ENCODE results near the gene HOXB4. TPM values are rescaled to one million over a fixed set of nuclear protein-coding genes. Genes with fewer than 3 reads are reported as not detected.

HOXB4 gene
- total RNA-seq, 4 donors from 2014 or later: 0.67 to 1.2 (median 0.80) TPM

GRCh38 chr17:48594538-48595277, 16.6 kb upstream of the HOXB4 start:
- H3K27me3 ChIP-seq: peaks cover 70% of the 10 kb centered on the region
- WGBS, 2 donors: 27 to 55% methylated on average over 20 to 25 of the region's 25 CpGs
- H3K4me1 ChIP-seq: peaks cover 5 to 29% of the 10 kb centered on the region in 2 donors

GRCh38 chr17:48593840-48594537, 15.8 kb upstream of the HOXB4 start:
- peak; percentile 53 to 62 for DNase-seq
- 5 to 14% methylated on average over 36 to 37 of the region's 37 CpGs for WGBS, 2 donors
- TF ChIP-seq POLR2A (IDR thresholded peaks at IDR 0.05): no peak
- peak in 5 of 6 experiments; percentile 39 to 87 (median 56) for TF ChIP-seq CTCF (IDR thresholded peaks at IDR 0.05)
- Histone ChIP-seq H3K27me3 (peaks cover 67% of the 10 kb centered on the region), H3K9me3 (no peaks in the 10 kb centered on the region), H3K4me1 (peaks cover 5 to 29% of the 10 kb centered on the region in 2 donors), H3K4me3 (replicated peaks in 1 of 3) (no peak overlapping the region), H3K27ac (no peak overlapping the region), H3K36me3 (no peaks in the 10 kb centered on the region)
- intact Hi-C loops (cut with DNase I): loop anchor here (10.0 kb wide), 1 partner anchor 401 kb away; the partner anchor contains the start of gene IGF2BP1

More at GRCh38 chr17:48594538-48595277, 16.6 kb upstream of the HOXB4 start:
- Histone ChIP-seq H3K4me3 (replicated peaks in 1 of 3) (no peak overlapping the region), H3K9me3 (no peaks in the 10 kb centered on the region), H3K27ac (no peak overlapping the region), H3K36me3 (no peaks in the 10 kb centered on the region)
- intact Hi-C loops (cut with DNase I): loop anchor here (10.0 kb wide), 1 partner anchor 400 kb away; the partner anchor contains the start of gene IGF2BP1
- no peak for TF ChIP-seq POLR2A (IDR thresholded peaks at IDR 0.05)
- no peak for TF ChIP-seq CTCF (IDR thresholded peaks at IDR 0.05)
- no peak for DNase-seq

- peaks cover 60% of the 10 kb centered on the region for H3K27me3 ChIP-seq
- DNase-seq: no peak
- H3K4me1 ChIP-seq: peaks cover 5 to 29% of the 10 kb centered on the region in 2 donors
- 2% methylated on average over 19 to 25 of the region's 50 CpGs for WGBS, 2 donors
- intact Hi-C loops (cut with DNase I): loop anchor here (10.0 kb wide), 1 partner anchor 402 kb away; the partner anchor contains the start of gene IGF2BP1
- H3K9me3 ChIP-seq: no peaks in the 10 kb centered on the region
- no peak for TF ChIP-seq POLR2A (IDR thresholded peaks at IDR 0.05)
- TF ChIP-seq CTCF (IDR thresholded peaks at IDR 0.05): no peak
- no peak within 1 kb of the TSS for H3K27ac ChIP-seq
- peak within 1 kb of the TSS in 1 of 3 donors; percentile 5 for H3K4me3 ChIP-seq (replicated peaks in 1 of 3)
- no peaks in the 10 kb centered on the region for H3K36me3 ChIP-seq
Measured at GRCh38 chr17:48593126-48593829, 15.1 kb upstream of the HOXB4 start, which contains the start of gene HOXB5. HOXB5 (minus strand) TSS chr17:48593779; CDS start chr17:48593682, 97 bp downstream.

- no peak for DNase-seq
- H3K4me1 ChIP-seq: peaks cover 2 to 22% of the 10 kb centered on the region in 2 donors
- intact Hi-C loops (cut with DNase I): loop anchor here (10.0 kb wide), 1 partner anchor 402 kb away; the partner anchor contains the start of gene IGF2BP1
- no peak overlapping the region for H3K27ac ChIP-seq
- H3K36me3 ChIP-seq: no peaks in the 10 kb centered on the region
- peaks cover 55% of the 10 kb centered on the region for H3K27me3 ChIP-seq
- TF ChIP-seq CTCF (IDR thresholded peaks at IDR 0.05): no peak
- TF ChIP-seq POLR2A (IDR thresholded peaks at IDR 0.05): no peak
- H3K9me3 ChIP-seq: no peaks in the 10 kb centered on the region
- no peak overlapping the region for H3K4me3 ChIP-seq (replicated peaks in 1 of 3)
- WGBS, 2 donors: 9 to 15% methylated on average over 14 of the region's 14 CpGs
Measured at GRCh38 chr17:48592577-48592976, 14.4 kb upstream of the HOXB4 start.
